Measurements from ENCODE around the gene GLIS1. TPM values are rescaled to one million over a fixed set of nuclear protein-coding genes. Genes with fewer than 3 reads are reported as not detected.

Gene GLIS1
- total RNA-seq, 1 experiment from 2014 or later: 0.28 TPM

DNA sequence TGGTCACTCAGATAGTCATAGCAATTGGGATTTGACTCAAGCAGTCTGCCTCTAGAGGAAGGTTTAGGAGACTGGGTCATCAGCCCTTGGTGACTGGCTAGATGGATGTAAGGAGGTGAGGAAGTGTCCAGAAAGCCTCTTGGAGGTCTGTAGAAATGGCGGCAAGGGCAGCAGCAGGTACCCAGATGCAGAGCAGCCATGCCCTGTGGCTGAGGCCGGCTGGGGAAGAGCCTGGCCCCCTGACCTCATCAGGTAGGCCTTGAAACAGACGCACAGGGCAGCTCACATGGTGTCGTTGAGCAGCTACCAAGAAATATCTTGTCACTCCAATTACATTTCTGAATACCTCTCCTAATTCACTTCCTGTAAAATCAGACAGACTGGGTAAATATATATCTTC is 181.6 kb downstream of the GLIS1 start:
- Histone ChIP-seq H3K4me1 (ENCODE audit: insufficient read depth, low read length) (0 out of 2 replicates have a peak, but pooled peaks cover 6% of the 10 kb centered on the region), H3K4me2 (ENCODE audit: insufficient read depth, insufficient read length, low read length) (no peak overlapping the region), H2AFZ (ENCODE audit: low read length) (no peak overlapping the region), H4K91ac (ENCODE audit: insufficient read length, low read depth, low read length) (no peak overlapping the region), H4K8ac (replicated peaks; ENCODE audit: insufficient read length, low read depth, low read length) (no peak overlapping the region), H3K18ac (ENCODE audit: insufficient read length, low read depth, low read length) (no peak overlapping the region), H3K9me3 (ENCODE audit: control insufficient read depth, low read depth, low read length) (no peaks in the 10 kb centered on the region), H2BK5ac (ENCODE audit: insufficient read length, low read length) (no peak overlapping the region), H3K4ac (ENCODE audit: low read depth, low read length) (no peak overlapping the region), H2AK5ac (ENCODE audit: insufficient read length, low read length) (no peak overlapping the region), H3K56ac (ENCODE audit: insufficient read length, low read depth, low read length) (no peak overlapping the region), H2BK12ac (ENCODE audit: insufficient read length, low read depth, low read length) (no peak overlapping the region), H3K23ac (ENCODE audit: insufficient read length, low read depth, low read length) (no peak overlapping the region), H3K14ac (ENCODE audit: insufficient read depth, low read length) (no peak overlapping the region; the same call in 1 of the 2 replicates), H3K23me2 (ENCODE audit: insufficient read length, low read depth, low read length, poor library complexity, severe bottlenecking) (no peaks in the 10 kb centered on the region), H4K5ac (ENCODE audit: insufficient read length, low read depth, low read length) (no peak overlapping the region), H2BK120ac (ENCODE audit: low read depth, low read length, poor library complexity, severe bottlenecking) (no peak overlapping the region), H2BK15ac (ENCODE audit: low read depth, low read length) (no peak overlapping the region), H3K79me2 (ENCODE audit: insufficient read depth, low read length) (no peaks in the 10 kb centered on the region), H3K79me1 (ENCODE audit: insufficient read depth, low read depth, low read length, poor library complexity, severe bottlenecking) (no peaks in the 10 kb centered on the region), H3K27ac (ENCODE audit: insufficient read length, low read depth, low read length) (no peak overlapping the region), H2BK20ac (ENCODE audit: low read depth, low read length, poor library complexity, severe bottlenecking) (no peak overlapping the region), H4K20me1 (ENCODE audit: control insufficient read depth, insufficient read depth, insufficient read length) (no peaks in the 10 kb centered on the region), H3T11ph (ENCODE audit: low read length) (no peak overlapping the region), H3K27me3 (ENCODE audit: insufficient read depth, low read length) (no peaks in the 10 kb centered on the region; the same call in 1 of the 2 replicates), H3K9ac (ENCODE audit: extremely low read depth, insufficient read length, low read length) (no peak overlapping the region)
- H3K36me3 Mint-ChIP-seq (ENCODE audit: insufficient read depth in 1 of 3, low read depth in 3 of 3): no peaks in the 10 kb centered on the region
- no CpG with 5 or more reads among the region's 4 CpGs for WGBS (ENCODE audit: extremely low coverage, insufficient read length, low lambda C conversion rate)
- H3K4me1 Mint-ChIP-seq: peaks cover 20 to 28% of the 10 kb centered on the region in 2 experiments
- peaks cover 29% of the 10 kb centered on the region for H3K27me3 Mint-ChIP-seq (ENCODE audit: low read depth)
- H3K9me3 Mint-ChIP-seq: no peaks in the 10 kb centered on the region
- no peak overlapping the region for H3K27ac Mint-ChIP-seq
- H3K4me3 Mint-ChIP-seq: no peak overlapping the region
- TF ChIP-seq, protein P1, sequence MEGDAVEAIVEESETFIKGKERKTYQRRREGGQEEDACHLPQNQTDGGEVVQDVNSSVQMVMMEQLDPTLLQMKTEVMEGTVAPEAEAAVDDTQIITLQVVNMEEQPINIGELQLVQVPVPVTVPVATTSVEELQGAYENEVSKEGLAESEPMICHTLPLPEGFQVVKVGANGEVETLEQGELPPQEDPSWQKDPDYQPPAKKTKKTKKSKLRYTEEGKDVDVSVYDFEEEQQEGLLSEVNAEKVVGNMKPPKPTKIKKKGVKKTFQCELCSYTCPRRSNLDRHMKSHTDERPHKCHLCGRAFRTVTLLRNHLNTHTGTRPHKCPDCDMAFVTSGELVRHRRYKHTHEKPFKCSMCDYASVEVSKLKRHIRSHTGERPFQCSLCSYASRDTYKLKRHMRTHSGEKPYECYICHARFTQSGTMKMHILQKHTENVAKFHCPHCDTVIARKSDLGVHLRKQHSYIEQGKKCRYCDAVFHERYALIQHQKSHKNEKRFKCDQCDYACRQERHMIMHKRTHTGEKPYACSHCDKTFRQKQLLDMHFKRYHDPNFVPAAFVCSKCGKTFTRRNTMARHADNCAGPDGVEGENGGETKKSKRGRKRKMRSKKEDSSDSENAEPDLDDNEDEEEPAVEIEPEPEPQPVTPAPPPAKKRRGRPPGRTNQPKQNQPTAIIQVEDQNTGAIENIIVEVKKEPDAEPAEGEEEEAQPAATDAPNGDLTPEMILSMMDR (conservative IDR thresholded peaks at IDR 0.05): no peak
- no peak for DNase-seq
